HG03342 (cell line): Measurements from ENCODE around the gene POU2F3.

Source experiments
- ATAC-seq: cut with Tn5 transposase; IDR thresholded peaks from one replicate; pipeline ENCODE4 v1.9.1; 2021; ENCODE audit warnings: mild to moderate bottlenecking, moderate library complexity; ENCODE audit not compliant: unreplicated experiment

The POU2F3 gene

GRCh38 chr11:120316880-120317688 lies 77.1 kb downstream of the POU2F3 start:
- no peak for ATAC-seq

GRCh38 chr11:120317689-120318480 lies 77.9 kb downstream of the POU2F3 start:
- no peak for ATAC-seq

GRCh38 chr11:120318906-120319305 lies 79.0 kb downstream of the POU2F3 start:
- no peak for ATAC-seq

GRCh38 chr11:120324932-120325810 lies 85.2 kb downstream of the POU2F3 start, which contains the start of gene TLCD5:
TLCD5 (plus strand) TSS chr11:120325299; CDS start chr11:120327442, 2,143 bp downstream.
- ATAC-seq = peak; percentile 62

- no peak for ATAC-seq
These were observed 86.3 kb downstream of the POU2F3 start for GRCh38 chr11:120326228-120326627.

GRCh38 chr11:120326845-120327281 lies 86.9 kb downstream of the POU2F3 start:
- ATAC-seq = no peak

GRCh38 chr11:120327311-120327710 lies 87.4 kb downstream of the POU2F3 start:
- no peak for ATAC-seq

GRCh38 chr11:120329556-120329955 lies 89.6 kb downstream of the POU2F3 start:
- no peak for ATAC-seq

GRCh38 chr11:120330045-120330444 lies 90.1 kb downstream of the POU2F3 start:
- ATAC-seq = no peak

- no peak for ATAC-seq
These were observed 91.5 kb downstream of the POU2F3 start for GRCh38 chr11:120331301-120331996.

- no peak for ATAC-seq
These were observed 93.1 kb downstream of the POU2F3 start for GRCh38 chr11:120332822-120333716.

GRCh38 chr11:120333801-120334200 lies 93.9 kb downstream of the POU2F3 start:
- ATAC-seq = no peak

GRCh38 chr11:120334332-120334731 lies 94.4 kb downstream of the POU2F3 start:
- no peak for ATAC-seq

- ATAC-seq = no peak
These were observed 95.0 kb downstream of the POU2F3 start for GRCh38 chr11:120334894-120335462.

GRCh38 chr11:120335556-120335907 lies 95.6 kb downstream of the POU2F3 start:
- ATAC-seq = no peak

GRCh38 chr11:120335908-120336640 lies 96.1 kb downstream of the POU2F3 start, which contains the start of gene ARHGEF12:
ARHGEF12 (plus strand) TSS chr11:120336413; CDS start chr11:120337244, 831 bp downstream.
- peak; percentile 50 for ATAC-seq

GRCh38 chr11:120336641-120337354 lies 96.9 kb downstream of the POU2F3 start:
- peak; percentile 39 for ATAC-seq
